ENCODE measurements around the gene CDSN.

GRCh38 chr6:31152781-31153180 is 32.5 kb upstream of the CDSN start:
- TF ChIP-seq OSR1 (CRISPR knock-in tag; IDR thresholded peaks at IDR 0.05) = no peak
- no peak for TF ChIP-seq RARB (CRISPR knock-in tag; IDR thresholded peaks at IDR 0.05)
- no peak for TF ChIP-seq SNAI2 (CRISPR knock-in tag; IDR thresholded peaks at IDR 0.05)
- TF ChIP-seq CSDC2 (CRISPR knock-in tag; IDR thresholded peaks at IDR 0.05) = no peak
- no peak for TF ChIP-seq PPARA (CRISPR knock-in tag; IDR thresholded peaks at IDR 0.05; ENCODE audit: borderline replicate concordance)
- TF ChIP-seq CSRNP3 (CRISPR knock-in tag; IDR thresholded peaks at IDR 0.05) = no peak
- no peak for TF ChIP-seq ZFP3 (CRISPR knock-in tag; IDR thresholded peaks at IDR 0.05)
